PFSK-1 (cell line): ENCODE data around the gene TTLL4.

Experiments
- FOXP2 ChIP-seq: optimal IDR thresholded peaks from 2 replicates; pipeline ENCODE3; 2011; ENCODE audit warnings: borderline replicate concordance, control low read depth, inconsistent platforms; ENCODE audit not compliant: insufficient read depth; ENCODE audit errors: extremely low read length, extremely low read depth
- POLR2AphosphoS5 ChIP-seq: IDR thresholded peaks from 2 replicates; pipeline ENCODE4 v1.6.1; 2012; ENCODE audit warnings: low read depth, mild to moderate bottlenecking, control low read depth, low read length, moderate library complexity
- SIN3A ChIP-seq: IDR thresholded peaks from 2 replicates; pipeline ENCODE4 v1.6.1; 2012; ENCODE audit warnings: mild to moderate bottlenecking, low read length, moderate library complexity, borderline replicate concordance; ENCODE audit not compliant: insufficient read depth
- TAF1 ChIP-seq: IDR thresholded peaks from 2 replicates; pipeline ENCODE4 v1.6.1; 2012; ENCODE audit warnings: low read length, control low read depth, borderline replicate concordance; ENCODE audit not compliant: insufficient read depth
- TF ChIP-seq, protein P1 (sequence below), 2 experiments: IDR thresholded peaks; 2 replicates each; pipeline versions ENCODE4 v1.6.1 to v1.8.0; 2011 to 2012; ENCODE audit warnings: low read depth in 2 of 2, low read length in 2 of 2, control low read depth in 1 of 2, inconsistent platforms in 1 of 2, mild to moderate bottlenecking in 1 of 2, moderate library complexity in 1 of 2; ENCODE audit not compliant: insufficient read depth in 1 of 2

TTLL4 gene

DNA sequence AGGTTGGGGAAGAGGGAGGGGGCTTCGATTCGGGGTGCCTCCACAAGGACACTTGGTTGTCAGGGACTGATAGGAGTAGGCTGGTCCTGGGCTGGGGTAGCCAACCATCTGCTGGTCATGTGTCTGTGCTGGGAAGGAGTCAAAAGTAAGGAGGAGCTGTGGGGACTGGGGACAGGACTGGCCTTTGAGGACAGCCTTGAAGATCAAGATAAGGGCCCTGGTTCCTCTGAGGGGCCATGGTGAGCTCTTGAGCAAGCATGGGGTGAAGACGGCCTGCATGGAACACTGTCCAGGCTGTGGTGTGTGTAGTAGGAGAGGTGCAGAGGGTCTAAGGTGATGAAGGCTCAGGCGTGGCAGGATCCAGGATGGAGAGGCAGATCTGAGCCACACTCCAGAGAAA is 73.1 kb downstream of the TTLL4 start:
- TF ChIP-seq, protein P1, sequence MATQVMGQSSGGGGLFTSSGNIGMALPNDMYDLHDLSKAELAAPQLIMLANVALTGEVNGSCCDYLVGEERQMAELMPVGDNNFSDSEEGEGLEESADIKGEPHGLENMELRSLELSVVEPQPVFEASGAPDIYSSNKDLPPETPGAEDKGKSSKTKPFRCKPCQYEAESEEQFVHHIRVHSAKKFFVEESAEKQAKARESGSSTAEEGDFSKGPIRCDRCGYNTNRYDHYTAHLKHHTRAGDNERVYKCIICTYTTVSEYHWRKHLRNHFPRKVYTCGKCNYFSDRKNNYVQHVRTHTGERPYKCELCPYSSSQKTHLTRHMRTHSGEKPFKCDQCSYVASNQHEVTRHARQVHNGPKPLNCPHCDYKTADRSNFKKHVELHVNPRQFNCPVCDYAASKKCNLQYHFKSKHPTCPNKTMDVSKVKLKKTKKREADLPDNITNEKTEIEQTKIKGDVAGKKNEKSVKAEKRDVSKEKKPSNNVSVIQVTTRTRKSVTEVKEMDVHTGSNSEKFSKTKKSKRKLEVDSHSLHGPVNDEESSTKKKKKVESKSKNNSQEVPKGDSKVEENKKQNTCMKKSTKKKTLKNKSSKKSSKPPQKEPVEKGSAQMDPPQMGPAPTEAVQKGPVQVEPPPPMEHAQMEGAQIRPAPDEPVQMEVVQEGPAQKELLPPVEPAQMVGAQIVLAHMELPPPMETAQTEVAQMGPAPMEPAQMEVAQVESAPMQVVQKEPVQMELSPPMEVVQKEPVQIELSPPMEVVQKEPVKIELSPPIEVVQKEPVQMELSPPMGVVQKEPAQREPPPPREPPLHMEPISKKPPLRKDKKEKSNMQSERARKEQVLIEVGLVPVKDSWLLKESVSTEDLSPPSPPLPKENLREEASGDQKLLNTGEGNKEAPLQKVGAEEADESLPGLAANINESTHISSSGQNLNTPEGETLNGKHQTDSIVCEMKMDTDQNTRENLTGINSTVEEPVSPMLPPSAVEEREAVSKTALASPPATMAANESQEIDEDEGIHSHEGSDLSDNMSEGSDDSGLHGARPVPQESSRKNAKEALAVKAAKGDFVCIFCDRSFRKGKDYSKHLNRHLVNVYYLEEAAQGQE (IDR thresholded peaks at IDR 0.05; ENCODE audit: insufficient read depth in 1 of 2, low read depth in 2 of 2, low read length in 2 of 2), result no peak
- no peak for TF ChIP-seq FOXP2
- TF ChIP-seq SIN3A, result no peak
- no peak for TF ChIP-seq POLR2AphosphoS5
- TF ChIP-seq TAF1, result no peak

DNA sequence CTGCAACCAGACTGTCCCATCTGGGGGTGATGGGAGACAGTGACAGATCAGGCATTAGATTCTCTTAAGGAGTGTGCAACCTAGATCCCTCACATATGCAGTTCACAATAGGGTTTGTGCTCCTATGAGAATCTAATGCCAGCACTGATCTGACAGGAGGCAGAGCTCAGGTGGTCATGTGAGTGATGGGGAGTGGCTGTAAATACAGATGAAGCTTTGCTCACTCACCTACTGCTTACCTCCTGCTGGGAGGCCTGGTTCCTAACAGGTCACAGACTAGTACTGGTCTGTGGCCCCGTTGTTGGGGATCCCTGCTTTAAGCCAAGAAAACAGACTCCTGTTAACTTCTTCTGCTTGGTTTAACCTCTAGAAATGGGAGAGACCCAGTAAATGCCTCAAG is 74.5 kb downstream of the TTLL4 start:
- TF ChIP-seq TAF1 (no peak), FOXP2 (no peak), SIN3A (no peak), POLR2AphosphoS5 (no peak)
- TF ChIP-seq, protein P1 (IDR thresholded peaks at IDR 0.05; ENCODE audit: insufficient read depth in 1 of 2, low read depth in 2 of 2, low read length in 2 of 2), result no peak

DNA sequence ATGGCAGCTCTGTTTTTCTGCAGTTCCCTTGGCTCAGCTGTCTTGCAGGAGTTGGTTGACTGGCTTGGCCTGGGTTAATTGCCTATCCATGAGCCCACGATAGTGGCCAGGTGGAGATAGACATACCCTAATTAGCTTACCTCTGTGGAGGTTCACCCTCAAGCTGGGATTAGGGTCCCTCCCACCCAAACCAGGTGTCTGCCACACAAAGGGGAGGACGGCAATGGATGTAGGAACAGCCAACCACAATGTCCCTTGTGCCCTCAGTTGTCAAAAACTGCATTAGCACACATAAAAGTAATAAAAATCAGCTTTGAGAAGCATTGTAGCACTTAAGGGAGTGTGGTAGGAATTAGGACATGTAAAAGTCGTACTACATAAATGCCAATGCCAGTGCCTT is 75.5 kb downstream of the TTLL4 start:
- TF ChIP-seq POLR2AphosphoS5, result no peak
- TF ChIP-seq FOXP2, result no peak
- no peak for TF ChIP-seq SIN3A
- no peak for TF ChIP-seq TAF1
- TF ChIP-seq, protein P1 (IDR thresholded peaks at IDR 0.05; ENCODE audit: insufficient read depth in 1 of 2, low read depth in 2 of 2, low read length in 2 of 2), result no peak

DNA sequence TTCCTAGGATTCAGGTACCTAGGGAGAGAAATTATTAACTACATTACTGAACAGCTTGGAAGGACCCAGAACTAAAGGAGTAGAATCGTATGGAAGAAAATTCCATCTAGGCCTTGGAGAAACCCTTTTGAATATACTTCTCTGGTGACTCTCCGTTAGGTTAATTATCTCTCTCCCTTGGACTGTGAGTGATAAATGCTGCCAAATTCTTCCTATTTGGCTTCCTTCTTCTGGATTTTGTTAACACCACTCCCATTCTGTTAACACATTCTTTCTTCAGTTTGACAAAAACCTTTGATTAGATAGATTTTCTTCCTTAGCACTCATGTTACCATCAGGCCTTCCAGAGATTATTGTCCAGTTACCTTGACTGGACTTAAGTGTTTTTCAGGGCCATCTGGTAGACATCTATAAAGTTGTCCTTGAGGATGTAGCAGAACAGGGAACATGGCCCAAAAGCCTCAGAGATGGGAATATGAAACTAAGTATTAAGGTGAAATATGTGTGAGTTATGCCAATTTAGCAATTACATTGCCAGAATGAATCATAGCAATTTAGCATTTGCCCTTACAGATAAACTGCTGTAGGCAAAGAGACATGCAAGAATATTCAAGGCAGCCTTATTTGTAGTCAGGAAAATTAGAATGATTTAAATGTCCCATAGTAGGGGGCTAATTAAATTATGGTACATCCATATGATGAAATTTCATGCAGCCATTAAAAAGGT is 78.1 kb downstream of the TTLL4 start:
- TF ChIP-seq TAF1 (no peak), POLR2AphosphoS5 (no peak), FOXP2 (no peak), SIN3A (no peak)
- TF ChIP-seq, protein P1 (IDR thresholded peaks at IDR 0.05; ENCODE audit: insufficient read depth in 1 of 2, low read depth in 2 of 2, low read length in 2 of 2), result no peak
